H9 (cell line): ENCODE measurements around the gene VRK3. TPM values are rescaled to one million over a fixed set of nuclear protein-coding genes. Genes with fewer than 3 reads are reported as not detected.

Experiments used
- DNase-seq: peaks from one replicate; pipeline ENCODE4 v3.0.0-alpha.2; 2017
- H2AFZ ChIP-seq: one replicate; pipeline ENCODE4 v1.6.1; 2013; ENCODE audit warnings: mild to moderate bottlenecking, low read length, control low read depth, moderate library complexity
- H2AK5ac ChIP-seq: 2 replicates; pipeline ENCODE4 v1.6.1; 2013; ENCODE audit warnings: low read length, control low read depth, mixed read lengths; ENCODE audit not compliant: insufficient read length
- H2BK120ac ChIP-seq: one replicate; pipeline ENCODE4 v1.6.1; 2013; ENCODE audit warnings: low read depth, mild to moderate bottlenecking, low read length, control low read depth, inconsistent platforms; ENCODE audit not compliant: poor library complexity, severe bottlenecking
- H2BK12ac ChIP-seq: 2 replicates; pipeline ENCODE4 v1.6.1; 2013; ENCODE audit warnings: low read length, control low read depth, mixed read lengths, low read depth; ENCODE audit not compliant: insufficient read length
- H2BK15ac ChIP-seq: 2 replicates; pipeline ENCODE4 v1.6.1; 2013; ENCODE audit warnings: low read depth, low read length, control low read depth
- H2BK20ac ChIP-seq: one replicate; pipeline ENCODE4 v1.6.1; 2013; ENCODE audit warnings: low read depth, mild to moderate bottlenecking, low read length, control low read depth, inconsistent platforms; ENCODE audit not compliant: poor library complexity, severe bottlenecking
- H2BK5ac ChIP-seq: 2 replicates; pipeline ENCODE4 v1.6.1; 2013; ENCODE audit warnings: low read length, control low read depth, mixed read lengths; ENCODE audit not compliant: insufficient read length
- H3K14ac ChIP-seq: 2 replicates; pipeline ENCODE4 v1.6.1; 2013; ENCODE audit warnings: low read length, control low read depth; ENCODE audit not compliant: insufficient read depth
- H3K18ac ChIP-seq: 2 replicates; pipeline ENCODE4 v1.6.1; 2013; ENCODE audit warnings: low read depth, mild to moderate bottlenecking, mixed read lengths, low read length, control low read depth; ENCODE audit not compliant: insufficient read length
- H3K23ac ChIP-seq: 2 replicates; pipeline ENCODE4 v1.6.1; 2013; ENCODE audit warnings: low read length, control low read depth, mixed read lengths, low read depth; ENCODE audit not compliant: insufficient read length
- H3K23me2 ChIP-seq: 2 replicates; pipeline ENCODE4 v1.6.1; 2013; ENCODE audit warnings: low read depth, mild to moderate bottlenecking, mixed read lengths, low read length, control low read depth; ENCODE audit not compliant: insufficient read length, poor library complexity, severe bottlenecking
- H3K27ac ChIP-seq: 2 replicates; pipeline ENCODE4 v1.5.1; 2013; ENCODE audit warnings: low read length, control low read depth, mixed read lengths, low read depth; ENCODE audit not compliant: insufficient read length
- H3K27me3 ChIP-seq: 2 replicates; pipeline ENCODE4 v1.6.1; 2013; ENCODE audit warnings: low read length, control low read depth, inconsistent platforms; ENCODE audit not compliant: insufficient read depth
- H3K4ac ChIP-seq: 2 replicates; pipeline ENCODE4 v1.6.1; 2013; ENCODE audit warnings: low read depth, mild to moderate bottlenecking, control low read depth, inconsistent platforms, low read length, moderate library complexity
- H3K4me1 ChIP-seq: 2 replicates; pipeline ENCODE4 v1.6.1; 2013; ENCODE audit warnings: low read length, control low read depth, inconsistent platforms; ENCODE audit not compliant: insufficient read depth
- H3K4me2 ChIP-seq: 2 replicates; pipeline ENCODE4 v1.6.1; 2013; ENCODE audit warnings: low read length, control low read depth, mixed read lengths; ENCODE audit not compliant: insufficient read length, insufficient read depth
- H3K56ac ChIP-seq: 2 replicates; pipeline ENCODE4 v1.6.1; 2013; ENCODE audit warnings: low read depth, mild to moderate bottlenecking, mixed read lengths, low read length, control low read depth; ENCODE audit not compliant: insufficient read length
- H3K79me1 ChIP-seq: 2 replicates; pipeline ENCODE4 v1.6.1; 2013; ENCODE audit warnings: low read depth, mild to moderate bottlenecking, moderate library complexity, low read length, control low read depth, inconsistent platforms; ENCODE audit not compliant: insufficient read depth, poor library complexity, severe bottlenecking
- H3K79me2 ChIP-seq: 2 replicates; pipeline ENCODE4 v1.6.1; 2013; ENCODE audit warnings: low read length, control low read depth, inconsistent platforms; ENCODE audit not compliant: insufficient read depth
- H3K9ac ChIP-seq: 2 replicates; pipeline ENCODE4 v1.6.1; 2013; ENCODE audit warnings: low read length, control low read depth, mixed read lengths; ENCODE audit not compliant: insufficient read length; ENCODE audit errors: extremely low read depth
- H3K9me3 ChIP-seq: one replicate; pipeline ENCODE4 v1.6.1; 2013; ENCODE audit warnings: low read depth, low read length, inconsistent platforms; ENCODE audit not compliant: control insufficient read depth
- H3T11ph ChIP-seq: one replicate; pipeline ENCODE4 v1.6.1; 2013; ENCODE audit warnings: mild to moderate bottlenecking, low read length, control low read depth, inconsistent platforms
- H4K20me1 ChIP-seq: one replicate; pipeline ENCODE4 v1.6.1; 2013; ENCODE audit not compliant: control insufficient read depth, insufficient read length, insufficient read depth
- H4K5ac ChIP-seq: 2 replicates; pipeline ENCODE4 v1.6.1; 2013; ENCODE audit warnings: low read depth, mild to moderate bottlenecking, mixed read lengths, low read length, control low read depth; ENCODE audit not compliant: insufficient read length
- H4K8ac ChIP-seq: replicated peaks from 2 replicates; pipeline ENCODE4 v1.6.1; 2013; ENCODE audit warnings: low read length, control low read depth, mixed read lengths, low read depth; ENCODE audit not compliant: insufficient read length
- H4K91ac ChIP-seq: 2 replicates; pipeline ENCODE4 v1.6.1; 2013; ENCODE audit warnings: low read depth, mild to moderate bottlenecking, moderate library complexity, mixed read lengths, low read length, control low read depth; ENCODE audit not compliant: insufficient read length
- H3K27ac Mint-ChIP-seq, 3 experiments: 2 replicates in 2 of 3; 3 replicates in 1 of 3; pipeline ENCODE4 v1.8.0; 2020 to 2021; ENCODE audit warnings: mixed read lengths in 3 of 3, mild to moderate bottlenecking in 1 of 3, moderate library complexity in 1 of 3
- H3K27me3 Mint-ChIP-seq: 2 replicates; pipeline ENCODE4 v1.8.0; 2021; ENCODE audit warnings: low read depth, mild to moderate bottlenecking, moderate library complexity, mixed read lengths
- H3K36me3 Mint-ChIP-seq, 3 experiments: 2 replicates in 2 of 3; 3 replicates in 1 of 3; pipeline ENCODE4 v1.8.0; 2020 to 2021; ENCODE audit warnings: low read depth in 3 of 3, mixed read lengths in 3 of 3; ENCODE audit not compliant: insufficient read depth in 1 of 3
- H3K4me1 Mint-ChIP-seq, 2 experiments: 2 replicates each; pipeline ENCODE4 v1.8.0; 2020; ENCODE audit warnings: mixed read lengths in 2 of 2
- H3K4me3 Mint-ChIP-seq, 2 experiments: 2 replicates in 1 of 2; 3 replicates in 1 of 2; pipeline ENCODE4 v1.8.0; 2020 to 2021; ENCODE audit warnings: mild to moderate bottlenecking in 2 of 2, mixed read lengths in 2 of 2, moderate library complexity in 1 of 2
- H3K9me3 Mint-ChIP-seq, 2 experiments: 2 replicates in 1 of 2; 3 replicates in 1 of 2; pipeline ENCODE4 v1.8.0; 2020; ENCODE audit warnings: mild to moderate bottlenecking in 2 of 2, mixed read lengths in 2 of 2, moderate library complexity in 1 of 2
- WGBS: extraction: QIAGEN DNeasy Blood & Tissue Kit; methylation state at CpG from one replicate; pipeline ENCODE4 v1.1.7; 2013; ENCODE audit warnings: missing lambda C conversion rate, low lambda C conversion rate, mixed read lengths; ENCODE audit not compliant: insufficient read length; ENCODE audit errors: extremely low coverage; 5-methylcytosine and 5-hydroxymethylcytosine counted together
- total RNA-seq: library from RNA; stranded (reverse); gene quantifications from 2 replicates; pipeline ENCODE4 v1.2.1, GENCODE V29; 2021
- TF ChIP-seq, protein P1 (sequence below): fragments of 200-600 bp; sonication (generic); conservative IDR thresholded peaks from 3 replicates; pipeline ENCODE4 v1.8.0; 2021; ENCODE audit warnings: antibody characterized with exemption, mild to moderate bottlenecking

The VRK3 gene
- total RNA-seq, 1 experiment from 2014 or later, result 33.5 TPM

DNA sequence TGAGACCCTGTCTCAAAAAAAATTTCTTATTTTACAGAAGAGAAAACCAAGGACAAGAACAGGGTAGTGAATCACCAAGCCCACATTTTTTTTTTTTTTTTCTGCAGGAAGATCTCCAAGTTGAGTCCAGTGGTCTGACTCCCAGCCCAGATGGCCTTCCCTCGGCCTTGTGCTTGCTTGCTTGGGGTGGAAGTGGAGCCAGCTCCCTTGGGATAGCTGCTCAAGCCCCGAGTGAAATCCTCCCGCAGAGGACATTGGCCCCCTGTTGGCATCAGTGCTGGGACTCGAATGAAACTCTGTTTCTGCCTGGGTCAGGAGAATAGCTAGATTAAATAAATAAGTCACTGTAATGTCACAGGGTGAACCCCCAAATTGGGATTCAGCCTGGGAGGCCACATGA lies 86.5 kb downstream of the VRK3 start:
- H2BK12ac ChIP-seq, result no peak overlapping the region
- H3K27ac ChIP-seq, result no peak overlapping the region
- no peaks in the 10 kb centered on the region for H3K23me2 ChIP-seq
- no peak overlapping the region for H3K4me3 Mint-ChIP-seq
- no peak overlapping the region for H2BK20ac ChIP-seq
- no peak overlapping the region for H2BK120ac ChIP-seq
- no peak overlapping the region for H3K9ac ChIP-seq
- no peak overlapping the region for H3K14ac ChIP-seq
- peaks cover 0 to 1% (median under 1%) of the 10 kb centered on the region in 3 experiments; a peak in 1 of 7 replicates for H3K36me3 Mint-ChIP-seq
- no peaks in the 10 kb centered on the region for H4K20me1 ChIP-seq
- no peak overlapping the region for H3K4ac ChIP-seq
- H3K23ac ChIP-seq, result no peak overlapping the region
- H4K5ac ChIP-seq, result no peak overlapping the region
- TF ChIP-seq, protein P1, sequence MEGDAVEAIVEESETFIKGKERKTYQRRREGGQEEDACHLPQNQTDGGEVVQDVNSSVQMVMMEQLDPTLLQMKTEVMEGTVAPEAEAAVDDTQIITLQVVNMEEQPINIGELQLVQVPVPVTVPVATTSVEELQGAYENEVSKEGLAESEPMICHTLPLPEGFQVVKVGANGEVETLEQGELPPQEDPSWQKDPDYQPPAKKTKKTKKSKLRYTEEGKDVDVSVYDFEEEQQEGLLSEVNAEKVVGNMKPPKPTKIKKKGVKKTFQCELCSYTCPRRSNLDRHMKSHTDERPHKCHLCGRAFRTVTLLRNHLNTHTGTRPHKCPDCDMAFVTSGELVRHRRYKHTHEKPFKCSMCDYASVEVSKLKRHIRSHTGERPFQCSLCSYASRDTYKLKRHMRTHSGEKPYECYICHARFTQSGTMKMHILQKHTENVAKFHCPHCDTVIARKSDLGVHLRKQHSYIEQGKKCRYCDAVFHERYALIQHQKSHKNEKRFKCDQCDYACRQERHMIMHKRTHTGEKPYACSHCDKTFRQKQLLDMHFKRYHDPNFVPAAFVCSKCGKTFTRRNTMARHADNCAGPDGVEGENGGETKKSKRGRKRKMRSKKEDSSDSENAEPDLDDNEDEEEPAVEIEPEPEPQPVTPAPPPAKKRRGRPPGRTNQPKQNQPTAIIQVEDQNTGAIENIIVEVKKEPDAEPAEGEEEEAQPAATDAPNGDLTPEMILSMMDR, result no peak
- no peaks in the 10 kb centered on the region for H3K9me3 ChIP-seq
- no peak overlapping the region for H4K91ac ChIP-seq
- no peak overlapping the region for H3K27ac Mint-ChIP-seq
- 0 out of 4 replicates have a peak, but pooled peaks cover 0 to 1% of the 10 kb centered on the region in 2 experiments for H3K4me1 Mint-ChIP-seq
- no peaks in the 10 kb centered on the region for H3K9me3 Mint-ChIP-seq
- no peak overlapping the region for H2AFZ ChIP-seq
- H3K27me3 Mint-ChIP-seq, result peaks cover 12% of the 10 kb centered on the region
- no peaks in the 10 kb centered on the region for H3K27me3 ChIP-seq
- no peak overlapping the region for H3K18ac ChIP-seq
- H2AK5ac ChIP-seq, result no peak overlapping the region
- no peaks in the 10 kb centered on the region for H3K4me1 ChIP-seq
- no peak overlapping the region for H2BK15ac ChIP-seq
- H3T11ph ChIP-seq, result no peak overlapping the region
- no peak overlapping the region for H2BK5ac ChIP-seq
- no CpG with 5 or more reads among the region's 4 CpGs for WGBS
- H3K56ac ChIP-seq, result no peak overlapping the region
- no peak overlapping the region for H3K4me2 ChIP-seq
- DNase-seq, result no peak
- no peak overlapping the region for H4K8ac ChIP-seq
- no peaks in the 10 kb centered on the region for H3K79me1 ChIP-seq
- no peaks in the 10 kb centered on the region for H3K79me2 ChIP-seq
